Mesenteric fat pad (tissue), 1 donor: Measurements from ENCODE around the gene KRAS. TPM values are rescaled to one million over a fixed set of nuclear protein-coding genes. Genes with fewer than 3 reads are reported as not detected.
A peak's percentile ranks its signal among the peaks of the same experiment; 100 is the strongest.
"Not testable (repeated sequence)": the region's sequence is repeated elsewhere in the genome, so short reads cannot be mapped to it uniquely, and the experiment has no call there.

ENCODE experiments used
- DNase-seq: peaks from one replicate; pipeline ENCODE4 v3.0.0-alpha.2; 2020; ENCODE audit warnings: low spot score
- long read RNA-seq: library from polyadenylated mRNA; unstranded; transcript quantifications from one replicate; pipeline ENCODE4 v2.0.0, GENCODE V29; 2020
- total RNA-seq: library from RNA; stranded (reverse); fragmentation: NEBNext Ultra II Directional; extraction: Animal tissue kit (Norgen Biotek cat#: 25700); gene quantifications from one replicate; pipeline ENCODE4 v1.2.1, GENCODE V29; 2021
- donor health status: DM: yes; HTN: yes; CAD: no.

KRAS gene
- 18.7 TPM for total RNA-seq
- long read RNA-seq, full-length matches to known transcripts: 24 of 32 reads
- long read RNA-seq, partial matches to known transcripts: 0 of 32 reads
- long read RNA-seq, other reads (novel, unspliced or antisense): 8 of 32 reads

DNA sequence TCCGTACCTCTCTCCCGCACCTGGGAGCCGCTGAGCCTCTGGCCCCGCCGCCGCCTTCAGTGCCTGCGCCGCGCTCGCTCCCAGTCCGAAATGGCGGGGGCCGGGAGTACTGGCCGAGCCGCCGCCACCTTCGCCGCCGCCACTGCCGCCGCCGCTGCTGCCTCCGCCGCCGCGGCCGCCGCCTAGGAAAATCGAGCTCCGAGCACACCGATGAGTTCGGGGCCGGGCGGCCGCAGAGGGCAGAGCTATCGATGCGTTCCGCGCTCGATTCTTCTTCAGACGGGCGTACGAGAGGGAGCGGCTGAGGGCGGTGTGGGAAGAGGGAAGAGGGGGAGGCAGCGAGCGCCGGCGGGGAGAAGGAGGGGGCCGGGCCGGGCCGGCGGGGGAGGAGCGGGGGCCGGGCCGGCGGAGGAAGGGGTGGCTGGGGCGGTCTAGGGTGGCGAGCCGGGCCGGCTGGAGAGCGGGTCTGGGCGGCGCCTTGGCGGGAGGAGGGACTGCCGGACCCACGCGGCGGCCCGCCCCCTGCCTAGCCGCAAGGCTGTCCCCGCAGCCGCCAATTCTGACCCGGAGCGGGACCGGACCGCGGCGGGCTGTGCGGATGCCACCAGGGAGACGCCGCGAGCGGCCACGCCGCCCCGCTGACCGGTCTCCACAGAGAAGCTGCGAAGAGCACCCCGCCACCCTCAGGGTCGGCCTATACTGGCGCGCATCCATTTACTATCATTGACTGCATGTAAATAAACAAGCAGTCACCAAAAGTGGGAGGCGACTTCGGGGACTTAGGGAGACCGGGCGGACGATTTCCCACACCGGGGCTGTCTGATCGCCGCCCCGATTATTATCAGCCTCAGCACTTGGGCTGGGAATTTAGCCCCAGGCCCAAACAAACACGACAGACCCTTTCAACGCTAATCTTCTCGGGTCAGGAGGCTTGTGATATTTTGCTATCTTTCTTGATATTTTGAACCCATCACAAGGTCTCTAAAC lies at the start of gene KRAS:
KRAS (minus strand) TSS at position 186 of the 987 bp plus-strand sequence.
- peak; percentile 97 for DNase-seq

- no peak for DNase-seq
Measured at GRCh38 chr12:25296381-25296780, 45.7 kb upstream of the KRAS start.

- DNase-seq: no peak
Measured at GRCh38 chr12:25295361-25295760, 44.6 kb upstream of the KRAS start.

DNA sequence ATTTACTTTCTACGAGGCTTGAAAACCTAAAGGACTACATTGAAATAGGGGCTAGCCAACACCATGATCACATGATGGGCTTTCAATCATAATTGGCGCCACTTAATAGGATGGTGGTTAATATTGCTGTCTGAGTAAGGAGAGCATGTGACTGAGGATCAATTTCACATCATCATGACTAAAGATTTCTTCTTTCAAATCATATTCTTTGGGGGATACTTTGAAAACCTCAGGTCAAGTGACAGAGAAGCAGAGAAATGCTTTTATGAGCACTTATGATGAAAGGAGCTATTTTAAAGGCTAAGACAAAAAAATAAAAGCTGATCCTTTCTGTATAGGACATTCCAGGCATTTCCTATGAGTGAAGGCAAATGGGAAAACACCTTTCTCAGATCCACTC lies 42.9 kb upstream of the KRAS start:
- DNase-seq: no peak

- DNase-seq: not testable (repeated sequence)
Measured at GRCh38 chr12:25292810-25293221, 42.1 kb upstream of the KRAS start.

GRCh38 chr12:25287610-25288009 lies 36.9 kb upstream of the KRAS start:
- DNase-seq: no peak

GRCh38 chr12:25286837-25287236 lies 36.1 kb upstream of the KRAS start:
- no peak for DNase-seq

GRCh38 chr12:25284024-25284423 lies 33.3 kb upstream of the KRAS start:
- DNase-seq: no peak

GRCh38 chr12:25283006-25283405 lies 32.3 kb upstream of the KRAS start:
- DNase-seq: no peak

- no peak for DNase-seq
Measured at GRCh38 chr12:25280082-25280481, 29.4 kb upstream of the KRAS start.

- no peak for DNase-seq
Measured at GRCh38 chr12:25278269-25278668, 27.5 kb upstream of the KRAS start.

DNA sequence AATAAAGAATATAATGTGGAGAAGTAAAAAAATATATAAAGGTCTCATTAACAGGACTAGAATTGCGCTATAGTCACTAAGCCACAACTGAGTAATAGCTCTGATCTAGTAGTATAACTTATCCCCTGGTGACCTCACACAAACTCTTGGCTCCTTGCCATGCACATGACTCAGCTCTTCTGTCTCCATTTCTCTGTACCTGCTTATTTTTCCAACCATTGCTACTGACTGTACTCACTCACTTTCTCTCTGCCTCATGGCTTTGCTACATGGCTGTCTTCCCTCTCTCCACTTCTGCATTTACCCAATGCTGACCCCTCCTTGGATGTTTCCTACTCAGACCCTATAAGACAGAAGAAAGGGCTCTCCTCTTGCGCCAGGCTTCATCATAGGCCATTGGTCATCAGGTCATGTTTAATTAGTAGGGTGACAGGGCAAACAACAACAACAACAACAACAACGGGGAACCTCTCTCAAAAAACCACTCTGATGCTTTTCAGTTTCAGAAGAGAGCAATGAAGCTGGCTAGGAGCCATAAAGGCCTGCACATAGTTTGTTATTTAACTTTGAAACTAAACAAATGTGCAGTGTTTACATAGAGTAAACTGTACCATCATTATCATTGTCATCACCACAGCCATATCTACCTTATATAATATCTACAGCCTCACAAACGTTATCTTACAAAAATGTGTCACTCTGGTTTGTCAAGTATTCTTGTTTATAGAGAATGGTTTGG lies 25.6 kb upstream of the KRAS start:
- DNase-seq: no peak

DNA sequence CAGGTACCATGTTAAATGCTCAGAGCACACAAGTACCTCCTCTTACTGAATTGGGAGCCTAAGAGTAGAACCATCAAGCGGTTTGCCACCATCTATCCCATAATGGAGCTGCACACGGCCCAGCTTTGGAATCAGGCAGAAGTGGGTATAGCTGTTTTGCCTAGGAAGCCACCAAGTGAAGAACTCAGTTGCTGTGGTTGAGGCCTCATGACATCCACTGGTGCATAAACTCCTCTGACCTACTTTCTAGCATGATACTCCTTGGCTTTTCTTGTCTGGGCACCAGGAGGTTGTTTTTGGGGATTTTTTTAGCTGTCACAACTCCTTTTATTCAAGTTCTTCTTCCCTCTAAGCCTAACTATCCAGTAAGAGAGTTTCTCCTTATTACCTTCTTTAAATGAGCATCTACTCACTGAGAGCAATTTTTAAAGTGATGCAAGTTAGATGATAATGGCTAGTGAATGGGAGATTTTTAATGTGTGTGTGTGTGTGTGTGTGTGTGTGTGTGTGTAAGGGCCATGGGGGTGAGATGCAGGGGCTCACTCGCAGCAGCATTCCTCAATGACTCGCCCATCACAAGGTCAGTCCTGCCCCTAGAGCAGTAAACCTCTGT lies 20.9 kb upstream of the KRAS start:
- DNase-seq: no peak

- no peak for DNase-seq
Measured at GRCh38 chr12:25269701-25270100, 19.0 kb upstream of the KRAS start.

DNA sequence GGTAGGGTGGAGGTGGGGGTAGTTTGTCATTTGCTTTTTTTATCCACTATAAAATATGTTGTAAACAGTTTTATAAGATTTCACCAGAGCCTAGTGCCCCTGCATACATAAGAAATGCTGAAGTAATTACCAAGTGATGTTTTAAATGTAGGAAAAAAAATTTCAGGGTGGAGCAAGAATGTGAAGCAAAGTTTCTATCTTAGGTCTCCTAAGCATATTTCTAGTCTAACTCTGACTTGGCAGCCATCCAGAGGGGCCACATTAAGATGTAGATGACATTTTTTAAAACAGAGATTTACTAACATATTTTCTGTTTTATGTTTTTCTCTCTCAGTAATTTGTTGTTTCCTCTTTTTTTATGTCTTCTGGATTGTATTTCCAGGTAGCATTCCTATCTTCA lies 15.8 kb upstream of the KRAS start:
- DNase-seq: no peak

- no peak for DNase-seq
Measured at GRCh38 chr12:25264862-25265261, 14.1 kb upstream of the KRAS start.

DNA sequence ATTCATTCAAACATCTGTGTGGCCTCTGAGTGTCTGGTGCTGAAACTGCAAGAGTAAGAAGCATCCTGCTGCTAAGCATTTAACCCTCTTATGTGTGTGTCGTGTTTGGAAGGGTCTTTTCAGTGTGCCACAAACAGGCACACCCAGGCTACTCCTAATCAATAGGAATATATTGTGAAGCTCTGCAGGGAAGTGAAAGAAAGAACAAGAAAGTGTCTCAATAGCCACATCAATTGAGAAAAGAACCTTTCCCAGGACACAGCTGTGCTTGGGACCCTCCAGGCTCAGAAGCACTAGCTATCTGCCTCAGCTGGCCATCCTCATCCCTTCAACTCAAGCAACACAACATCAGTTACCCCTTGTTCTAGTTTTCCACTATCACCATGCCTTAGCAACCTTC lies 13.4 kb upstream of the KRAS start:
- DNase-seq: no peak

DNA sequence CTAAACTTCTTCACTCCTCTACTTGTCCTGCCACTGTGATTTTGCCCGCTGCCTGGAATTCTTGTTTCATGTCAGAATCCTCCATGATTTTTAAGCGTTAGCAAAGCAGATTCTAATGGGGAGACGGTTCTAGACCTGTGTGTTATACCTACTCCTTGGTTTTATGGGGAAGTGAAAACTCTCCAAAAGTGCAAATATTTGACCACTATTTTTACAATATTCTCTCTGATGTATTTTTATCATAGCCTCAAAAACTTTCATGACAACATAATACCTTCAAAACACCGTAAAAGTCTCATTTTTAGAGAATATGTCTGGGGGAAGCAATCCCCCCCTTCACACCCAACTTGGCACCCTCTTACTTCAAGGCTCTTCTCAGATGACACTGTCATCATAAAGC lies 12.9 kb upstream of the KRAS start:
- DNase-seq: no peak

DNA sequence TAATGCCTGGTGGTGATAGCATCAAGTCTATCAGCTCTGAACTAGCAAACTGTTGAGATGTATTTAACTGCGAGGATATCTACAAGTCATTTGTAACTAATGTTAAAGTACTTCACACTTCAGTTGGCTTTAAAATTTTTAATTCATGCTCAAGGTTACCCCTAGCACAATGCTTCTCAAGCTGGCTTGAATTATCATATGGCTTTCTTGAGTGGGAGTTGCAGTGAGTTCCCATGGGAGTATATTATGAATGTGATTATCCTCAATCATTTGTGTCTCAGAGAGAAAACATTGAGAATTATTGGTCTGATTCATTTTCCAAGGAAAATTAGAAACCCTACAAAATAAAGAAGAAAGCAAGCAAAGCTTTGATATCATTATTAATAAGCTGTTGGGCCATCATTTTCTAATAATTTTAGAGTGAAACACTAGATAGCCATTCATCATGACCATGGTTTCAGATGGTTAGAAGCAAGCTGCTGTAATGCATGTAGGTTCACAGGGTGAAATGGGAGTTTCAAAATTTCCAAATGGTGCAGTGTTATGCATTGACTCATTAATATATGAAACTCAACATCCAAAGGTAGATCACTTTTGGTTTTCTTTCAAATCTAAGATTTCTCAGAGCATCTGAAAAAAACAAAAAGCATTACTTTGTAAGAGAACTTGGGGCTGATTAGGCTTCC lies 11.8 kb upstream of the KRAS start:
- no peak for DNase-seq

DNA sequence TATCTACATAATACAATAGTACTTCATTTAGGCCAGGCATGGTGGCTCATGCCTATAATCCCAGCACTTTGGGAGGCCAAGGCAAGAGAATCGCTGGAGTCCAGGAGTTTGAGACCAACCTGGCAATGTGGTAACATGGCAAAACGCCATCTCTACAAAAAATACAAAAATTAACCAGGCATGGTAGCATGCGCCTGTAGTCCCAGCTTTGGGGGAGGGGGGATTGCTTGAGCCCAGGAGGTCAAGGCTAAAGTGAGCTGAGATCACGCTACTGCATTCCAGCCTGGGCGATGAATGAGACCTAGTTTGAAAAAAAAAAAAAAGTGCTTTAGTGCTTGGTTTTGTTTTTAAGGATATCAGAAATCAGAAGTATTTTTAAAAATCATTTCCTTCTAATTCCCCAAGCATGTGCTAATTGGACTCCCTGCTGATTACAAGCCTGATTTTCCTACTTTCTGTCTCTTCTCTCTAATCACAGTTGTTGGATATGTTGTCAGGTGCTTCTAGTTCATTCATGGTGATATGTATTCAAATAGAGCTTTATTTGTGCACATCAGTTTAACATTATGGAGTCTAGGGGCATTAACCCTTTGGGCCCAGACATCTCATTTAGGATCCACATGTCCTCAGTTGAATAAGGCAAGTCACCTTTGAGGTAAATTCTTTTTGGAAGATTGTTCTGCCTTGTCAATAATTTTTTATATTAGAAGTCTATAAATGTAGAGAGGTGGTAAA lies 7.0 kb upstream of the KRAS start:
- DNase-seq: no peak
